Rectal smooth muscle tissue (tissue), 1 donor: ENCODE data around the gene CD300LD.
"Not testable (repeated sequence)": the region's sequence is repeated elsewhere in the genome, so short reads cannot be mapped to it uniquely, and the experiment has no call there.

Experiments
- H3K27ac ChIP-seq: one replicate; pipeline ENCODE4 v1.7.0; 2013; ENCODE audit warnings: low read depth, low read length, inconsistent platforms
- H3K27me3 ChIP-seq: one replicate; pipeline ENCODE4 v1.7.0; 2013; ENCODE audit warnings: low read length; ENCODE audit not compliant: control insufficient read depth, insufficient read depth
- H3K36me3 ChIP-seq: one replicate; pipeline ENCODE4 v1.7.0; 2013; ENCODE audit warnings: low read length; ENCODE audit not compliant: control insufficient read depth, insufficient read depth
- H3K4me1 ChIP-seq: one replicate; pipeline ENCODE4 v1.7.0; 2013; ENCODE audit warnings: low read length; ENCODE audit not compliant: control insufficient read depth, insufficient read depth
- H3K4me3 ChIP-seq: one replicate; pipeline ENCODE4 v1.7.0; 2013; ENCODE audit warnings: low read length
- H3K9ac ChIP-seq: one replicate; pipeline ENCODE4 v1.7.0; 2013; ENCODE audit warnings: low read length

The CD300LD gene

GRCh38 chr17:74584292-74585060 is 7.6 kb downstream of the CD300LD start:
- Histone ChIP-seq H3K9ac (no peak overlapping the region), H3K4me1 (no peaks in the 10 kb centered on the region), H3K27ac (no peak overlapping the region), H3K36me3 (no peaks in the 10 kb centered on the region), H3K27me3 (no peaks in the 10 kb centered on the region), H3K4me3 (no peak overlapping the region)

GRCh38 chr17:74582633-74583032 is 9.4 kb downstream of the CD300LD start:
- Histone ChIP-seq H3K36me3 (no peaks in the 10 kb centered on the region), H3K9ac (no peak overlapping the region), H3K4me1 (no peaks in the 10 kb centered on the region), H3K27me3 (no peaks in the 10 kb centered on the region), H3K4me3 (no peak overlapping the region), H3K27ac (no peak overlapping the region)

GRCh38 chr17:74579900-74580299 is 12.2 kb downstream of the CD300LD start:
- H3K4me3 ChIP-seq, result no peak overlapping the region
- no peak overlapping the region for H3K9ac ChIP-seq
- no peaks in the 10 kb centered on the region for H3K4me1 ChIP-seq
- H3K27ac ChIP-seq, result no peak overlapping the region
- no peaks in the 10 kb centered on the region for H3K27me3 ChIP-seq
- H3K36me3 ChIP-seq, result no peaks in the 10 kb centered on the region

- Histone ChIP-seq H3K4me3 (no peak overlapping the region), H3K27ac (no peak overlapping the region), H3K9ac (no peak overlapping the region), H3K4me1 (no peaks in the 10 kb centered on the region), H3K27me3 (no peaks in the 10 kb centered on the region), H3K36me3 (no peaks in the 10 kb centered on the region)
These were observed 13.1 kb downstream of the CD300LD start for GRCh38 chr17:74578979-74579378.

GRCh38 chr17:74574489-74575142 is 17.5 kb downstream of the CD300LD start:
- Histone ChIP-seq H3K4me3 (no peak overlapping the region), H3K9ac (no peak overlapping the region), H3K27ac (no peak overlapping the region), H3K36me3 (no peaks in the 10 kb centered on the region), H3K27me3 (no peaks in the 10 kb centered on the region), H3K4me1 (no peaks in the 10 kb centered on the region)

- H3K27me3 ChIP-seq, H3K9ac ChIP-seq, H3K36me3 ChIP-seq, H3K27ac ChIP-seq, H3K4me1 ChIP-seq, H3K4me3 ChIP-seq: not testable (repeated sequence)
These were observed 18.4 kb downstream of the CD300LD start for GRCh38 chr17:74573635-74574034.

- H3K27ac ChIP-seq, result no peak overlapping the region
- H3K27me3 ChIP-seq, result peaks cover 3% of the 10 kb centered on the region
- no peaks in the 10 kb centered on the region for H3K4me1 ChIP-seq
- H3K36me3 ChIP-seq, result no peaks in the 10 kb centered on the region
- no peak overlapping the region for H3K4me3 ChIP-seq
- no peak overlapping the region for H3K9ac ChIP-seq
These were observed 18.9 kb downstream of the CD300LD start for GRCh38 chr17:74573169-74573568.

- Histone ChIP-seq H3K9ac (no peak overlapping the region), H3K36me3 (no peaks in the 10 kb centered on the region), H3K4me3 (no peak overlapping the region), H3K4me1 (no peaks in the 10 kb centered on the region), H3K27me3 (peaks cover 3% of the 10 kb centered on the region), H3K27ac (no peak overlapping the region)
These were observed 20.3 kb downstream of the CD300LD start for GRCh38 chr17:74571621-74572270.

- no peak overlapping the region for H3K9ac ChIP-seq
- no peak overlapping the region for H3K27ac ChIP-seq
- H3K4me1 ChIP-seq, result no peaks in the 10 kb centered on the region
- no peak overlapping the region for H3K4me3 ChIP-seq
- H3K27me3 ChIP-seq, result peaks cover 3% of the 10 kb centered on the region
- no peaks in the 10 kb centered on the region for H3K36me3 ChIP-seq
These were observed 22.8 kb downstream of the CD300LD start for GRCh38 chr17:74569020-74570003.

- no peak overlapping the region for H3K9ac ChIP-seq
- no peaks in the 10 kb centered on the region for H3K4me1 ChIP-seq
- peaks cover 3% of the 10 kb centered on the region for H3K27me3 ChIP-seq
- no peak overlapping the region for H3K4me3 ChIP-seq
- no peaks in the 10 kb centered on the region for H3K36me3 ChIP-seq
- no peak overlapping the region for H3K27ac ChIP-seq
These were observed 23.8 kb downstream of the CD300LD start for GRCh38 chr17:74568106-74568873.

- Histone ChIP-seq H3K27ac (no peak within 1 kb of the TSS), H3K9ac (no peak within 1 kb of the TSS), H3K4me3 (no peak within 1 kb of the TSS), H3K4me1 (no peaks in the 10 kb centered on the region), H3K36me3 (no peaks in the 10 kb centered on the region), H3K27me3 (peaks cover 3% of the 10 kb centered on the region)
These were observed 24.7 kb downstream of the CD300LD start, which contains the start of gene CD300H for GRCh38 chr17:74567397-74567796. Gene CD300H, minus strand, starts transcription at chr17:74567509.
